Neural cell (in vitro differentiated cells): Measurements from ENCODE around the gene TLX3. TPM values are rescaled to one million over a fixed set of nuclear protein-coding genes. Genes with fewer than 3 reads are reported as not detected.

Source experiments
- H2AFZ ChIP-seq: fragments of 200-600, 300-800 bp; sonication (generic), shearing (Covaris generic); 2 replicates; pipeline ENCODE4 v1.6.0; 2014; ENCODE audit warnings: low read depth, mild to moderate bottlenecking, antibody characterized with exemption, low read length, moderate library complexity
- H3F3A ChIP-seq: fragments of 200-600 bp; shearing (Covaris generic); 2 replicates; pipeline ENCODE4 v1.6.1; 2016; ENCODE audit warnings: mild to moderate bottlenecking, moderate library complexity, mixed read lengths, antibody characterized with exemption, low read length; ENCODE audit not compliant: insufficient read depth, poor library complexity, severe bottlenecking
- H3K27ac ChIP-seq: fragments of 200-600, 300-800 bp; sonication (generic), shearing (Covaris generic); 2 replicates; pipeline ENCODE4 v1.5.1; 2014; ENCODE audit warnings: mild to moderate bottlenecking, low read length, moderate library complexity
- H3K27me3 ChIP-seq: fragments of 300-800, 200-600 bp; sonication (generic), shearing (Covaris generic); 2 replicates; pipeline ENCODE4 v1.6.0; 2014; ENCODE audit warnings: mild to moderate bottlenecking, low read depth, low read length, moderate library complexity; ENCODE audit not compliant: insufficient read depth
- H3K36me3 ChIP-seq: fragments of 300-800, 200-600 bp; sonication (generic), shearing (Covaris generic); 2 replicates; pipeline ENCODE4 v1.5.1; 2014; ENCODE audit warnings: mild to moderate bottlenecking, antibody characterized with exemption, low read length, moderate library complexity; ENCODE audit not compliant: insufficient read depth
- H3K4me2 ChIP-seq: fragments of 300-800, 200-600 bp; sonication (generic), shearing (Covaris generic); 2 replicates; pipeline ENCODE4 v1.6.0; 2014; ENCODE audit warnings: mild to moderate bottlenecking, low read length
- H3K4me3 ChIP-seq: fragments of 300-800, 200-600 bp; sonication (generic), shearing (Covaris generic); 2 replicates; pipeline ENCODE4 v1.5.1; 2014; ENCODE audit warnings: mild to moderate bottlenecking, low read length, moderate library complexity
- H3K79me2 ChIP-seq: fragments of 200-600 bp; shearing (Covaris generic); replicated peaks from 2 replicates; pipeline ENCODE4 v1.6.0; 2014; ENCODE audit warnings: mild to moderate bottlenecking, low read length, moderate library complexity; ENCODE audit not compliant: insufficient read depth
- H3K9ac ChIP-seq: fragments of 300-800, 200-600 bp; sonication (generic), shearing (Covaris generic); 2 replicates; pipeline ENCODE4 v1.6.1; 2016; ENCODE audit warnings: mild to moderate bottlenecking, low read length, mixed read lengths
- H3K9me2 ChIP-seq: fragments of 200-600 bp; shearing (Covaris generic); 2 replicates; pipeline ENCODE4 v1.6.1; 2016; ENCODE audit warnings: mild to moderate bottlenecking, low read length, mixed read lengths; ENCODE audit not compliant: insufficient read depth
- H3K9me3 ChIP-seq: fragments of 200-600, 300-800 bp; sonication (generic), shearing (Covaris generic); 2 replicates; pipeline ENCODE4 v1.6.1; 2016; ENCODE audit warnings: mild to moderate bottlenecking, mixed run types, low read length, moderate library complexity, mixed read lengths
- H4K20me1 ChIP-seq: fragments of 200-600 bp; shearing (Covaris generic); 2 replicates; pipeline ENCODE4 v1.6.1; 2016; ENCODE audit warnings: mild to moderate bottlenecking, mixed run types; ENCODE audit not compliant: insufficient read depth
- CTCF ChIP-seq: fragments of 450-650 bp; IDR thresholded peaks from 2 replicates; pipeline ENCODE4 v1.5.1; 2014; ENCODE audit warnings: antibody characterized with exemption, mild to moderate bottlenecking, moderate library complexity; ENCODE audit not compliant: poor library complexity, severe bottlenecking
- EP300 ChIP-seq: fragments of 450-650 bp; conservative IDR thresholded peaks from 2 replicates; pipeline ENCODE4 v1.6.1; 2014; ENCODE audit warnings: antibody characterized with exemption, mild to moderate bottlenecking, moderate library complexity; ENCODE audit not compliant: poor library complexity, severe bottlenecking
- MXI1 ChIP-seq: fragments of 450-650 bp; conservative IDR thresholded peaks from 2 replicates; pipeline ENCODE4 v1.6.1; 2014; ENCODE audit warnings: antibody characterized with exemption, mild to moderate bottlenecking; ENCODE audit not compliant: poor library complexity, severe bottlenecking
- POLR2AphosphoS5 ChIP-seq: IDR thresholded peaks from 2 replicates; pipeline ENCODE4 v1.6.1; 2012
- RAD21 ChIP-seq: fragments of 450-650 bp; conservative IDR thresholded peaks from 2 replicates; pipeline ENCODE4 v1.6.1; 2014; ENCODE audit warnings: antibody characterized with exemption, mild to moderate bottlenecking, moderate library complexity
- SMC3 ChIP-seq: fragments of 450-650 bp; conservative IDR thresholded peaks from 2 replicates; pipeline ENCODE4 v1.6.1; 2014; ENCODE audit warnings: antibody characterized with exemption, mild to moderate bottlenecking, moderate library complexity; ENCODE audit not compliant: poor library complexity
- polyA plus RNA-seq: library from polyadenylated mRNA; depleted of rRNA; stranded (reverse); fragments of >200 nt; gene quantifications from 2 replicates; pipeline ENCODE4 v1.2.3, GENCODE V29; 2014

Gene TLX3
- polyA plus RNA-seq, 1 donor from 2014 or later: not detected

GRCh38 chr5:171275841-171276544 lies 33.1 kb upstream of the TLX3 start:
- H3K27ac ChIP-seq: no peak overlapping the region

GRCh38 chr5:171283753-171284152 lies 25.3 kb upstream of the TLX3 start:
- Histone ChIP-seq H3K9me3 (no peaks in the 10 kb centered on the region), H3K4me2 (no peak overlapping the region), H3F3A (no peaks in the 10 kb centered on the region), H3K9me2 (no peaks in the 10 kb centered on the region), H3K36me3 (no peaks in the 10 kb centered on the region), H2AFZ (no peak overlapping the region), H3K9ac (no peak overlapping the region), H4K20me1 (no peaks in the 10 kb centered on the region), H3K27me3 (no peaks in the 10 kb centered on the region), H3K27ac (no peak overlapping the region), H3K4me3 (no peak overlapping the region), H3K79me2 (no peaks in the 10 kb centered on the region)
- TF ChIP-seq EP300 (no peak), RAD21 (no peak), CTCF (no peak)

More at GRCh38 chr5:171275841-171276544, 33.1 kb upstream of the TLX3 start:
- no peak for TF ChIP-seq CTCF
- no peaks in the 10 kb centered on the region for H3K79me2 ChIP-seq
- no peaks in the 10 kb centered on the region for H3F3A ChIP-seq
- no peak overlapping the region for H3K4me2 ChIP-seq
- H3K9me2 ChIP-seq: no peaks in the 10 kb centered on the region
- H2AFZ ChIP-seq: no peak overlapping the region
- no peaks in the 10 kb centered on the region for H3K36me3 ChIP-seq
- H3K4me3 ChIP-seq: no peak overlapping the region
- no peaks in the 10 kb centered on the region for H3K9me3 ChIP-seq
- H3K27me3 ChIP-seq: no peaks in the 10 kb centered on the region
- no peak overlapping the region for H3K9ac ChIP-seq
- no peaks in the 10 kb centered on the region for H4K20me1 ChIP-seq

- Histone ChIP-seq H3F3A (no peaks in the 10 kb centered on the region), H3K9me2 (no peaks in the 10 kb centered on the region), H3K79me2 (no peaks in the 10 kb centered on the region), H4K20me1 (no peaks in the 10 kb centered on the region), H3K4me2 (no peak overlapping the region), H2AFZ (no peak overlapping the region), H3K27ac (no peak overlapping the region), H3K9ac (no peak overlapping the region), H3K36me3 (no peaks in the 10 kb centered on the region), H3K27me3 (no peaks in the 10 kb centered on the region), H3K4me3 (no peak overlapping the region), H3K9me3 (no peaks in the 10 kb centered on the region)
- TF ChIP-seq SMC3 (no peak), MXI1 (no peak), POLR2AphosphoS5 (no peak), EP300 (no peak)
These were observed 23.6 kb upstream of the TLX3 start for GRCh38 chr5:171285465-171285864.
